ENCODE data around the gene ZNF80.

ZNF80 gene

DNA sequence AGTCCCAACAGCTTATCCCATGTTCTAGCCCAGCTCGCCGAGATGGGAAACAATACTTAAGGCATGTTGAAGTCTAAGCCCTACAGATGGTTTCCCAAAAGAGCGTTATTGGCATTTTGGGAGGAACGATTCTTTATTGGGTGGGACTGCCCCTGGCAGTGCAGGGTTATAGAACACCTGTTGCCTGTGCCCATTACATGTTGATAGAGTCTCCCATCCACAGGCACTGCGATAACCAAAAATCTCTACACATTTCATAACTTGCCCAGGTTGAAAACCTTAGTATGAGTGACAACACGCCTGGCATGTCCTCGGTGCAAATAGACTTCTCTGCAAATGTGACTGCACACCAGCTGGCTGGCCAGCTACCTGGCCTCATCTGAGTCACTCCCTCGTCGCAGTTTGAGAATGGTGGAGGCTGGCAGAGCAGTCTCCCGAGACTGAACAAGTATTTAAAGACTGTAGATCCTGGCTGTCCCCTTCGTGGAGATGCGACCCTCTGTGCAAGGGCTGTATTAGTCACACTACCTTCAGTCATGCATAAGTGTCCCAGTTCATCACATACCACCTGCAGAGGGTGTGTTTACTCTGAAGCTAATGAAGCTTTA is 18.7 kb downstream of the ZNF80 start:
- no peak overlapping the region for H3K4me3 ChIP-seq (ENCODE audit: low read depth, low read length)
- TF ChIP-seq, protein P1, sequence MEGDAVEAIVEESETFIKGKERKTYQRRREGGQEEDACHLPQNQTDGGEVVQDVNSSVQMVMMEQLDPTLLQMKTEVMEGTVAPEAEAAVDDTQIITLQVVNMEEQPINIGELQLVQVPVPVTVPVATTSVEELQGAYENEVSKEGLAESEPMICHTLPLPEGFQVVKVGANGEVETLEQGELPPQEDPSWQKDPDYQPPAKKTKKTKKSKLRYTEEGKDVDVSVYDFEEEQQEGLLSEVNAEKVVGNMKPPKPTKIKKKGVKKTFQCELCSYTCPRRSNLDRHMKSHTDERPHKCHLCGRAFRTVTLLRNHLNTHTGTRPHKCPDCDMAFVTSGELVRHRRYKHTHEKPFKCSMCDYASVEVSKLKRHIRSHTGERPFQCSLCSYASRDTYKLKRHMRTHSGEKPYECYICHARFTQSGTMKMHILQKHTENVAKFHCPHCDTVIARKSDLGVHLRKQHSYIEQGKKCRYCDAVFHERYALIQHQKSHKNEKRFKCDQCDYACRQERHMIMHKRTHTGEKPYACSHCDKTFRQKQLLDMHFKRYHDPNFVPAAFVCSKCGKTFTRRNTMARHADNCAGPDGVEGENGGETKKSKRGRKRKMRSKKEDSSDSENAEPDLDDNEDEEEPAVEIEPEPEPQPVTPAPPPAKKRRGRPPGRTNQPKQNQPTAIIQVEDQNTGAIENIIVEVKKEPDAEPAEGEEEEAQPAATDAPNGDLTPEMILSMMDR (IDR thresholded peaks at IDR 0.05; ENCODE audit: low read depth, low read length): no peak
- TF ChIP-seq MAX (IDR thresholded peaks at IDR 0.05; ENCODE audit: low read depth, low read length) (no peak), MYC (IDR thresholded peaks at IDR 0.05; ENCODE audit: low read depth, low read length) (no peak)
- no peak for DNase-seq (ENCODE audit: low read depth)

DNA sequence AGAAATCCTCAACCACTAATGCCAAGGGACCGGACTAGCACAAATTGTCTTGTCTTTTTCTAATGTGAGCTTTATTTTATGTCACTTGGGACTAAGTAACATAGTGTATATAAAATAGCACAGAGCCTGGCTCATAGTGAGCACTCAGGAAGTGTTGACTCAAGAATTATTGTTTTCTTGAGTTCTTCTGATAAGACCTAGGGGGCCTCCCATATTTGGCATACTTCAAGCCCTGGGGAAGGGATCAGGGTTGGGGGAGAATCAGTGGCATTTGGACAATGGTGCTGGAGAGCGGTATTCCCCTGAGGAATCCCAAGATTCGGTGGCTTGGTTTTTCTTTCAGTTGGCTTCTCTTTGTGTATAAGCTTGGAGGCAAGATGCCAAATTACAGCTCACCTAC is 19.4 kb downstream of the ZNF80 start:
- DNase-seq (ENCODE audit: low read depth): no peak
- H3K4me3 ChIP-seq (ENCODE audit: low read depth, low read length): no peak overlapping the region
- TF ChIP-seq, protein P1 (IDR thresholded peaks at IDR 0.05; ENCODE audit: low read depth, low read length): no peak
- TF ChIP-seq MAX (IDR thresholded peaks at IDR 0.05; ENCODE audit: low read depth, low read length) (no peak), POLR2A (IDR thresholded peaks at IDR 0.05; ENCODE audit: extremely low read depth, insufficient read length) (no peak), MYC (IDR thresholded peaks at IDR 0.05; ENCODE audit: low read depth, low read length) (no peak)

DNA sequence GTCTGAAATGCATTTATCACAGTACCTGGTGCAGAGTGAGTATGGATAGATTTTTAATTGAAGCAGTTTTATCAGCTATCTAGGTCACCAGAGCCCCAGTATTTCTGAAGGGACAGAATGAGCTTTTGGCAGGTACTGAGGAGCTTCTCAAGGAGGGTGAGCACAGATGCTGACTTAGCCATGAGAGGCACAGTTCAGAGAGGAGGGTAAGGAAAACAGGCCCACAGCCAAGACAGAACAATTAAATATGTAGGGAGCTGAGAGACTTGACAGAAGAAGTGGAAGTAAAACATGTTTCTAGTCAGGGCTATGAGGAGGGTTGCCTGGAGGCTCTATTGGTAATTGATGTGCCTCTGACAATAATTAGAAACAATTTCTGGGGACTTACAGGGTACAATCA is 20.1 kb downstream of the ZNF80 start:
- no peak for TF ChIP-seq MAX (IDR thresholded peaks at IDR 0.05; ENCODE audit: low read depth, low read length)
- TF ChIP-seq, protein P1 (IDR thresholded peaks at IDR 0.05; ENCODE audit: low read depth, low read length): no peak
- TF ChIP-seq MYC (IDR thresholded peaks at IDR 0.05; ENCODE audit: low read depth, low read length): no peak
- no peak for TF ChIP-seq POLR2A (IDR thresholded peaks at IDR 0.05; ENCODE audit: extremely low read depth, insufficient read length)
- no peak for DNase-seq (ENCODE audit: low read depth)
- no peak overlapping the region for H3K4me3 ChIP-seq (ENCODE audit: low read depth, low read length)

- no peak for TF ChIP-seq MAX (IDR thresholded peaks at IDR 0.05; ENCODE audit: low read depth, low read length)
- TF ChIP-seq, protein P1 (IDR thresholded peaks at IDR 0.05; ENCODE audit: low read depth, low read length): no peak
- no peak for DNase-seq (ENCODE audit: low read depth)
- no peak overlapping the region for H3K4me3 ChIP-seq (ENCODE audit: low read depth, low read length)
These were observed 21.0 kb downstream of the ZNF80 start for GRCh38 chr3:114216186-114216970.

GRCh38 chr3:114214542-114215341 is 22.6 kb downstream of the ZNF80 start:
- H3K4me3 ChIP-seq (ENCODE audit: low read depth, low read length): no peak overlapping the region
- TF ChIP-seq, protein P1 (IDR thresholded peaks at IDR 0.05; ENCODE audit: low read depth, low read length): no peak
- TF ChIP-seq MYC (IDR thresholded peaks at IDR 0.05; ENCODE audit: low read depth, low read length) (no peak), MAX (IDR thresholded peaks at IDR 0.05; ENCODE audit: low read depth, low read length) (no peak), POLR2A (IDR thresholded peaks at IDR 0.05; ENCODE audit: extremely low read depth, insufficient read length) (no peak)
- DNase-seq (ENCODE audit: low read depth): no peak

Measured in NB4 (cell line).